SK-N-SH treated with all-trans-retinoic acid at 6 μM for 48 hours (cell line): Measurements from ENCODE around the gene GRIA2.

Source experiments
- ARNTL ChIP-seq: fragments of 450-650 bp; formaldehyde crosslinking; IDR thresholded peaks from 2 replicates; pipeline ENCODE4 v1.5.0; 2020; ENCODE audit warnings: low read depth, mild to moderate bottlenecking, moderate library complexity, borderline replicate concordance
- BACH2 ChIP-seq: fragments of 250-450 bp; sonication (Bioruptor Pico); IDR thresholded peaks from 2 replicates; pipeline ENCODE4 v1.9.0; 2021; ENCODE audit warnings: mild to moderate bottlenecking, borderline replicate concordance
- OSR1 ChIP-seq: fragments of 250-450 bp; sonication (Bioruptor Pico); IDR thresholded peaks from 2 replicates; pipeline ENCODE4 v1.8.0; 2022; ENCODE audit warnings: moderate library complexity, mild to moderate bottlenecking, inconsistent platforms
- TCF4 ChIP-seq: fragments of 250-450 bp; sonication (Bioruptor Pico); IDR thresholded peaks from 2 replicates; pipeline ENCODE4 v1.8.0; 2021; ENCODE audit warnings: mild to moderate bottlenecking, moderate library complexity, borderline replicate concordance
- ZNF565 ChIP-seq: fragments of 450-650 bp; formaldehyde crosslinking; conservative IDR thresholded peaks from 2 replicates; pipeline ENCODE4 v1.5.0; 2020; ENCODE audit warnings: low read depth, mild to moderate bottlenecking, moderate library complexity

DNA sequence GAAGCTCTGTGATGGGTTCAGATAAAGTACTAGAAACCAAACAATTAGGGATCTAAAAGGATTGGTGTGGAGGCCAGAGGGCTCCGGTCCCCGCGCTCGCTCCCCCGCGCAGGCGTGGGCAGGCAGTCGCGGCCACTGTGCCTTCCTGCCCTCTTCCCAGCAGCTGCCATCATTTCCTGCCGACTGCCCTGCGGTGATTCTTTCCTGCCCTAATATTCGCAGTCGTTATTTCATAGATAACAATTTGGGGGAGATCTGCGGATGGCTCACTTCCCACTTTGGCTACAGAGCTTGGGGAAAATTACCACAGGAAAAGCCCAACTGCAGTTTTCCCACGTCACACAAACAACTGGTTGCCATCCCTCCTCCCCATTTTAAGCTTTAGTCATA lies 2.2 kb downstream of the GRIA2 start:
- TF ChIP-seq ZNF565 (no peak), TCF4 (CRISPR knock-in tag) (no peak), BACH2 (CRISPR knock-in tag) (no peak), ARNTL (CRISPR knock-in tag) (no peak), OSR1 (CRISPR knock-in tag) (no peak)
